Measurements from ENCODE around the gene ANO3. TPM values are rescaled to one million over a fixed set of nuclear protein-coding genes. Genes with fewer than 3 reads are reported as not detected.

ANO3 gene
- total and polyA plus RNA-seq, 2 of the 8 experiments (the other 6 are each of a cell fraction or from before 2014, with no cell fraction given): not detected

- H4K91ac ChIP-seq (replicated peaks; ENCODE audit: insufficient read length, low read length): no peak overlapping the region
- no peak overlapping the region for H3K4me3 ChIP-seq (ENCODE audit: extremely low read depth in 1 of 4, insufficient read depth in 2 of 4, low read depth in 3 of 4, low read length in 4 of 4)
- DNase-seq (ENCODE audit: low read depth in 1 of 2, low spot score in 2 of 2): no peak
- ChIA-PET POLR2A (ENCODE audit: partially characterized antibody) (interaction anchor here (0.7 to 1.2 kb wide), 2 partner anchors 9 to 10 kb away, joined by 3 to 4 read pairs; no protein-coding TSS in a partner anchor), CTCF (ENCODE audit: partially characterized antibody) (interaction anchor here (0.8 to 1.9 kb wide), 3 partner anchors 10 to 976 kb away, joined by 3 to 7 read pairs (median 4); no protein-coding TSS in a partner anchor)
- H3K4ac ChIP-seq (replicated peaks; ENCODE audit: insufficient read length, low read depth, low read length): no peak overlapping the region
- no peak for TF ChIP-seq CBX8 (IDR thresholded peaks at IDR 0.05; ENCODE audit: borderline replicate concordance, low read depth, low read length)
- no peak for TF ChIP-seq SIX5 (IDR thresholded peaks at IDR 0.05; ENCODE audit: low read depth, low read length)
- TF ChIP-seq CEBPB (IDR thresholded peaks at IDR 0.05; ENCODE audit: low read depth, low read length): peak; percentile 84
- TF ChIP-seq JUND (IDR thresholded peaks at IDR 0.05; ENCODE audit: low read length): 0 out of 2 replicates have a peak, but pooled peaks have one; percentile 13
- no peak overlapping the region for H2BK15ac ChIP-seq (ENCODE audit: low read length)
- H3K56ac ChIP-seq (replicated peaks; ENCODE audit: insufficient read length, low read depth, low read length): no peak overlapping the region
- H4K8ac ChIP-seq (ENCODE audit: extremely low read depth, insufficient read depth, low read length): no peak overlapping the region
- no peak overlapping the region for H2BK20ac ChIP-seq (ENCODE audit: low read length)
- no peak overlapping the region for H3K27ac ChIP-seq (ENCODE audit: low read depth, low read length)
- no peak overlapping the region for H4K5ac ChIP-seq (ENCODE audit: insufficient read length, low read depth, low read length)
- H3K23ac ChIP-seq (ENCODE audit: insufficient read length): no peak overlapping the region
- 75% methylated on average over 2 of the region's 2 CpGs; no CpG with 5 or more reads in 1 of the 2 experiments for WGBS, 2 experiments (ENCODE audit: extremely low coverage in 1 of 2, insufficient coverage in 1 of 2, insufficient read length in 1 of 2, insufficient replicate concordance in 2 of 2, low coverage in 1 of 2, low lambda C conversion rate in 2 of 2, missing lambda C conversion rate in 1 of 2)
- no peaks in the 10 kb centered on the region for H4K20me1 ChIP-seq (replicated peaks in 1 of 2; ENCODE audit: control insufficient read depth in 1 of 2, insufficient read depth in 2 of 2, low read length in 2 of 2)
- no peak overlapping the region for H2BK5ac ChIP-seq (ENCODE audit: low read depth, low read length)
- H3K18ac ChIP-seq (ENCODE audit: extremely low read depth, low read length): no peak overlapping the region
- H3K4me2 ChIP-seq (ENCODE audit: insufficient read depth in 1 of 2, low read depth in 2 of 2, low read length in 2 of 2): no peak overlapping the region
- H2BK120ac ChIP-seq (replicated peaks; ENCODE audit: low read depth, low read length): no peak overlapping the region
- no peak overlapping the region for H3K9ac ChIP-seq (replicated peaks in 1 of 4; ENCODE audit: extremely low read depth in 1 of 4, low read depth in 3 of 4, low read length in 3 of 4)
- no peaks in the 10 kb centered on the region for H3K23me2 ChIP-seq (ENCODE audit: low read depth, low read length)
- H3K14ac ChIP-seq (ENCODE audit: insufficient read length): no peak overlapping the region
- no peak overlapping the region for H2BK12ac ChIP-seq (ENCODE audit: low read depth, low read length)
- no peaks in the 10 kb centered on the region; a peak in 1 of 7 replicates for H3K4me1 ChIP-seq (replicated peaks in 1 of 4; ENCODE audit: control insufficient read depth in 3 of 4, insufficient read depth in 4 of 4, low read length in 3 of 4)
- H3K36me3 ChIP-seq (ENCODE audit: control insufficient read depth in 2 of 4, insufficient read depth in 4 of 4, low read length in 3 of 4): no peaks in the 10 kb centered on the region
- H3K79me1 ChIP-seq (ENCODE audit: low read depth, low read length): no peaks in the 10 kb centered on the region
- H3K79me2 ChIP-seq (ENCODE audit: control insufficient read depth in 1 of 2, insufficient read depth in 2 of 2, low read length in 2 of 2): no peaks in the 10 kb centered on the region
- no peaks in the 10 kb centered on the region for H3K9me3 ChIP-seq (ENCODE audit: insufficient read depth in 2 of 2, low read depth in 1 of 2, low read length in 1 of 2)
- no peak overlapping the region for H2AK5ac ChIP-seq (ENCODE audit: low read depth, low read length)
- peak overlapping the region; percentile 43; the same call in 1 of the 2 replicates for H2AFZ ChIP-seq (ENCODE audit: low read length)
- no peak for FAIRE-seq
- no peaks in the 10 kb centered on the region for H3K27me3 ChIP-seq (replicated peaks in 1 of 4; ENCODE audit: control insufficient read depth in 3 of 4, extremely low read depth in 1 of 4, insufficient read depth in 3 of 4, low read length in 3 of 4)
These were observed 12.0 kb upstream of the ANO3 start for GRCh38 chr11:26319906-26320305.
